ENCODE measurements around the gene ALKAL2.

ALKAL2 gene

DNA sequence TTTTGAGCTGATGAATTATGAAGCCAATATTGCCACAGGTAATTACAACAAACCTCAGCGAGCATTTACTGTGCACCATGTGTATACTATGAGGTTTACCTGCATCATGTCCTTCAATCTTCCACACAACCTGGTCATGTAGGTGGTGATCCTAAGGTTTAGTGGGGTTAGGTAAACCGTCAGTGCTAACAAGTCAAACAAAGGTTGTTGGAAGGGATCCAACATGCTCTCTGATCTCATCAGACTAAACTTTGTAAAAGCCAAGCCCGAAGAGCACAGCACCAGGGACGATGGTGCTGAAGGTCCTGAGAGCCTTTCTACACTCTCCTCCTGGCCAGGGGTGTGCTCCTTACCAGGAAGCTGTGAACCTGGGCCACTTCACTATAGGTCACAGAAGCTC is 53.5 kb downstream of the ALKAL2 start:
- no peaks in the 10 kb centered on the region for H3K9me3 ChIP-seq (ENCODE audit: insufficient read depth, low read depth, low read length)
- no peak overlapping the region for H3K4me3 ChIP-seq (ENCODE audit: low read length)
- H3K27ac ChIP-seq (ENCODE audit: low read length) = no peak overlapping the region
- H3K4me1 ChIP-seq (ENCODE audit: insufficient read depth, low read length) = peaks cover 5% of the 10 kb centered on the region; the same call in 1 of the 2 replicates
- H3K9ac ChIP-seq (ENCODE audit: low read depth, low read length) = no peak overlapping the region
- no peaks in the 10 kb centered on the region for H3K27me3 ChIP-seq (ENCODE audit: insufficient read depth, low read length)
- H3K36me3 ChIP-seq (ENCODE audit: insufficient read depth, low read depth, low read length) = no peaks in the 10 kb centered on the region; the same call in 1 of the 2 replicates

GRCh38 chr2:233030-233429 is 54.9 kb downstream of the ALKAL2 start:
- H3K4me3 ChIP-seq (ENCODE audit: low read length) = 0 out of 2 replicates have a peak overlapping the region, but pooled peaks have one; percentile 5
- H3K4me1 ChIP-seq (ENCODE audit: insufficient read depth, low read length) = peaks cover 5% of the 10 kb centered on the region; the same call in 1 of the 2 replicates
- H3K36me3 ChIP-seq (ENCODE audit: insufficient read depth, low read depth, low read length) = peaks cover 1% of the 10 kb centered on the region; the same call in 1 of the 2 replicates
- no peaks in the 10 kb centered on the region for H3K9me3 ChIP-seq (ENCODE audit: insufficient read depth, low read depth, low read length)
- H3K9ac ChIP-seq (ENCODE audit: low read depth, low read length) = no peak overlapping the region
- H3K27ac ChIP-seq (ENCODE audit: low read length) = no peak overlapping the region
- no peaks in the 10 kb centered on the region for H3K27me3 ChIP-seq (ENCODE audit: insufficient read depth, low read length)

DNA sequence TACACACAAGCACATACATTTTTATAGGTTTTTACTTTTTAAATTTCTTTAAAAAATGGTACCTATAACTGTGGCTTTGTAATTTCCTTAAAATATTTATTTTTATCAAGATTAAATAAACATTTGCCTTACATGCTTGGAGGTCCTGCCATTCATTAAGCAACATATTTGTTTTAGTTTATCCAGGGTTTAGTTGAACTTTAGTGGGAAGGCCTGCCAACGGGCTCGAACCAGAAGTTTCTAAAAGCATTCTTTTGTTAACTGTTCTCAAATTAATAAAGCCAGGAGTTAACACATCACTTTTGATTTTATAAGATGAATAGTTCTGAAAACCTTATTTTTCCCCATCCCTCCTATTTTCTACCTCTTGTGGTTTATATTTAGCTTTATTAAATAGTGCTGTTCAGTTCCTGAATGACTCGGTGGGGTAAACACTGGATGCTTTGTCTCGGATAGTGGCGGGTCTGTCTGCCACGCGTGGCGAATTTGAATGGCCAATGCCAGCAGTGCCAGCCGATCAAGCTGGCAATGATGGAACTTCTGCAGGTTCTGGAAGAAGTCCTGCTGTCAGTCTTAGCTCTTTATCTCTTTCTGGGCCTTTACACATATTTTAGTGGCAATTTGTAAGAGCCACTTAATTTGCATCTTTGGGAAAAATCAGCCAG is 56.2 kb downstream of the ALKAL2 start:
- H3K9me3 ChIP-seq (ENCODE audit: insufficient read depth, low read depth, low read length) = no peaks in the 10 kb centered on the region
- no peak overlapping the region for H3K9ac ChIP-seq (ENCODE audit: low read depth, low read length)
- peaks cover 5% of the 10 kb centered on the region; the same call in 1 of the 2 replicates for H3K4me1 ChIP-seq (ENCODE audit: insufficient read depth, low read length)
- no peak overlapping the region for H3K27ac ChIP-seq (ENCODE audit: low read length)
- H3K27me3 ChIP-seq (ENCODE audit: insufficient read depth, low read length) = no peaks in the 10 kb centered on the region
- no peak overlapping the region for H3K4me3 ChIP-seq (ENCODE audit: low read length)
- peaks cover 11% of the 10 kb centered on the region; the same call in 1 of the 2 replicates for H3K36me3 ChIP-seq (ENCODE audit: insufficient read depth, low read depth, low read length)

Measured in iPS-20b (cell line).